B cell (primary cell): ENCODE measurements around the gene CSMD2.

Source experiments
- EZH2 ChIP-seq: IDR thresholded peaks from 2 replicates; pipeline ENCODE4 v1.6.1; 2012; ENCODE audit warnings: borderline replicate concordance, low read depth, mild to moderate bottlenecking, moderate library complexity, low read length; ENCODE audit not compliant: insufficient read depth, poor library complexity, severe bottlenecking
- TF ChIP-seq, protein P1 (sequence below): fragments of 200-600 bp; IDR thresholded peaks from one replicate; pipeline ENCODE4 v1.8.0; 2022; ENCODE audit warnings: antibody characterized with exemption, mild to moderate bottlenecking

DNA sequence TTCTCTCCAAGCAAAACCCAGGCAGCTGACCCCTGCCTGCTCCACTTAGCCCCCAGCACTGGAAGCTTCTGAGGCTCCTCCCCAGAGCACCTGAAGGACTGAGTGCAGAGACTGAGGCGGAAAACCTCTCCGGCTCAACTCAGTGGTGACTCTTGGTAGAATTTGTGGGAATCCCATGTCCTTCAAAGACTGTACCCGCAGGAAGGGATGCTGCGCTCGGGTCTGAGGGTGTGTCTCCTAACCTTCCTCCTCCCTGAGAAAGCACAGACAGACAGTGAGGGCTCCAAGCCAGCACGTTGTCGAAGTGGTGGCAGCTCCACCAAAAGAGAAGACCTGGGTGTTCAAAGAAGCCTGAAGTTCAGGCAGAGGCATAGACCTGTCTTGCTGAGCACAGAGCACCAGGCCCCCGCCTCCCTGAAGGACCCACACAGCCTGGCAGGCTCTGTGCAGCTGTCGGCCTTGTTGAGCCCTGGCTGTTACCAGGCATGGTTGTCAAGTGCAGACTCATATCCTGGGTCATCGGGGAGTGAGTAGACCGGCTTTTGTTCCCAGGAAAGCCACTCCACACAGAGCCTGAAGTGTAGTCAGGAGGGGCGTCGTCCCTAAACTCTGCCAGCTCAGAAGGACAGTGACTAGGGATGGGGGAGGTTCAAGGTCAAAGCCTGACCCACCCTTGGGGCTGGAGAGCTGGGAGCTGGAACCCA is 36.7 kb downstream of the CSMD2 start:
- TF ChIP-seq, protein P1, sequence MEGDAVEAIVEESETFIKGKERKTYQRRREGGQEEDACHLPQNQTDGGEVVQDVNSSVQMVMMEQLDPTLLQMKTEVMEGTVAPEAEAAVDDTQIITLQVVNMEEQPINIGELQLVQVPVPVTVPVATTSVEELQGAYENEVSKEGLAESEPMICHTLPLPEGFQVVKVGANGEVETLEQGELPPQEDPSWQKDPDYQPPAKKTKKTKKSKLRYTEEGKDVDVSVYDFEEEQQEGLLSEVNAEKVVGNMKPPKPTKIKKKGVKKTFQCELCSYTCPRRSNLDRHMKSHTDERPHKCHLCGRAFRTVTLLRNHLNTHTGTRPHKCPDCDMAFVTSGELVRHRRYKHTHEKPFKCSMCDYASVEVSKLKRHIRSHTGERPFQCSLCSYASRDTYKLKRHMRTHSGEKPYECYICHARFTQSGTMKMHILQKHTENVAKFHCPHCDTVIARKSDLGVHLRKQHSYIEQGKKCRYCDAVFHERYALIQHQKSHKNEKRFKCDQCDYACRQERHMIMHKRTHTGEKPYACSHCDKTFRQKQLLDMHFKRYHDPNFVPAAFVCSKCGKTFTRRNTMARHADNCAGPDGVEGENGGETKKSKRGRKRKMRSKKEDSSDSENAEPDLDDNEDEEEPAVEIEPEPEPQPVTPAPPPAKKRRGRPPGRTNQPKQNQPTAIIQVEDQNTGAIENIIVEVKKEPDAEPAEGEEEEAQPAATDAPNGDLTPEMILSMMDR: no peak
- no peak for TF ChIP-seq EZH2
